HepG2 (cell line): Measurements from ENCODE around the gene LRSAM1. TPM values are rescaled to one million over a fixed set of nuclear protein-coding genes. Genes with fewer than 3 reads are reported as not detected.
A peak's percentile ranks its signal among the peaks of the same experiment; 100 is the strongest.

Source experiments
- ATAC-seq: fragments of 200-7000 bp; cut with Tn5 transposase; 3 replicates; pipeline ENCODE4 v1.9.1; 2020; ENCODE audit warnings: mild to moderate bottlenecking, moderate library complexity
- BruUV-seq: library from RNA; stranded (reverse); fragments of 400-500 nt; replicated peaks from 2 replicates; lab custom pipeline; 2021; lab: Mats Ljungman, UMichigan
- CTCF ChIA-PET: fragments of 300-600 bp; formaldehyde crosslinking; extraction: SDS; loops from one replicate; lab custom pipeline; 2021; ENCODE audit warnings: low total read pairs, inconsistent platforms, low intra/inter-chr PET ratio; lab: Yijun Ruan, JAX
- POLR2A ChIA-PET: fragments of 350-600 bp; sonication (Branson Sonifier 250); formaldehyde crosslinking; loops from one replicate; lab custom pipeline; 2020; ENCODE audit warnings: antibody characterized with exemption, inconsistent platforms; lab: Yijun Ruan, JAX
- DNase-seq: peaks from one replicate; pipeline ENCODE4 v3.0.0-alpha.2; 2015; ENCODE audit warnings: low spot score
- FAIRE-seq: peaks from 3 replicates; lab custom pipeline; 2011; peaks lifted over from hg19 to GRCh38; lab: Jason Lieb, UNC
- H2AFZ ChIP-seq: one replicate; pipeline ENCODE4 v1.6.1; 2011; ENCODE audit warnings: low read length, inconsistent platforms
- H3K27ac ChIP-seq: fragments of 300-600 bp; 3 replicates; pipeline ENCODE4 v1.8.0; 2011; ENCODE audit warnings: mixed run types, mild to moderate bottlenecking, mixed read lengths, low read length, inconsistent platforms; ENCODE audit not compliant: insufficient read depth; ENCODE audit errors: extremely low read length
- H3K27me3 ChIP-seq, 2 experiments: fragments of 200-600 bp in 1 of 2; 2 replicates in 1 of 2; 3 replicates in 1 of 2; pipeline versions ENCODE4 v1.6.0 to v1.8.0; 2011; ENCODE audit warnings: low read length in 2 of 2, mild to moderate bottlenecking in 2 of 2, moderate library complexity in 2 of 2, inconsistent platforms in 1 of 2; ENCODE audit not compliant: insufficient read depth in 2 of 2, control insufficient read depth in 1 of 2
- H3K36me3 ChIP-seq, 2 experiments: fragments of 200-600 bp in 1 of 2; replicated peaks in 1 of 2; 2 replicates in 1 of 2; 3 replicates in 1 of 2; pipeline versions ENCODE4 v1.5.1 to v1.8.0; 2011; ENCODE audit warnings: low read length in 2 of 2, inconsistent platforms in 1 of 2; ENCODE audit not compliant: insufficient read depth in 2 of 2, control insufficient read depth in 1 of 2
- H3K4me1 ChIP-seq: 2 replicates; pipeline ENCODE4 v1.5.1; 2012; ENCODE audit warnings: low read length, inconsistent platforms; ENCODE audit not compliant: insufficient read depth
- H3K4me2 ChIP-seq: 2 replicates; pipeline ENCODE4 v1.6.0; 2011; ENCODE audit warnings: low read depth, low read length, inconsistent platforms
- H3K4me3 ChIP-seq, 3 experiments: fragments of 200-600 bp in 1 of 3; sonication (generic), shearing (Covaris generic) in 1 of 3; replicated peaks in 1 of 3; 2 replicates each; pipeline ENCODE4 v1.5.1; 2011 to 2016; ENCODE audit warnings: low read length in 3 of 3, inconsistent platforms in 2 of 3, low read depth in 2 of 3, mild to moderate bottlenecking in 2 of 3, control low read depth in 1 of 3, mixed read lengths in 1 of 3; ENCODE audit not compliant: insufficient read depth in 1 of 3
- H3K79me2 ChIP-seq: one replicate; pipeline ENCODE4 v1.6.1; 2011; ENCODE audit warnings: low read length, inconsistent platforms; ENCODE audit not compliant: insufficient read depth
- H3K9ac ChIP-seq: 2 replicates; pipeline ENCODE4 v1.6.0; 2011; ENCODE audit warnings: mild to moderate bottlenecking, low read depth, low read length, inconsistent platforms; ENCODE audit not compliant: insufficient read depth
- H3K9me3 ChIP-seq: 2 replicates; pipeline ENCODE4 v1.5.1; 2012; ENCODE audit warnings: mild to moderate bottlenecking, low read length
- H4K20me1 ChIP-seq: 2 replicates; pipeline ENCODE4 v1.6.0; 2011; ENCODE audit warnings: inconsistent platforms, mild to moderate bottlenecking, low read length, moderate library complexity; ENCODE audit not compliant: insufficient read depth
- EP300 ChIP-seq, 3 experiments: sonication (generic) in 1 of 3; formaldehyde crosslinking in 1 of 3; IDR thresholded peaks; 2 replicates each; pipeline versions ENCODE4 v1.5.1 to v1.6.1; 2011 to 2020; ENCODE audit warnings: low read depth in 2 of 3, low read length in 2 of 3, borderline replicate concordance in 1 of 3, improper control_type of control experiment in 1 of 3, mild to moderate bottlenecking in 1 of 3, missing genetic modification reagents in 1 of 3, moderate library complexity in 1 of 3
- MYNN ChIP-seq: sonication (generic); formaldehyde crosslinking; IDR thresholded peaks from 2 replicates; pipeline ENCODE4 v1.4.0; 2020; ENCODE audit warnings: mild to moderate bottlenecking, low read depth, missing genetic modification reagents
- NONO ChIP-seq, 2 experiments: fragments of 450-650 bp in 1 of 2; sonication (generic) in 1 of 2; formaldehyde crosslinking in 1 of 2; IDR thresholded peaks in 1 of 2; conservative IDR thresholded peaks in 1 of 2; 2 replicates each; pipeline versions ENCODE4 v1.6.1 to v1.8.0; 2017 to 2022; ENCODE audit warnings: mild to moderate bottlenecking in 1 of 2, missing genetic modification reagents in 1 of 2, moderate library complexity in 1 of 2
- SP5 ChIP-seq: IDR thresholded peaks from 2 replicates; pipeline ENCODE4 v1.6.1; 2016; ENCODE audit warnings: low read depth, borderline replicate concordance
- TGIF2 ChIP-seq: IDR thresholded peaks from 2 replicates; pipeline ENCODE4 v1.6.1; 2016; ENCODE audit warnings: control low read depth, missing compliant biosample characterization
- YEATS2 ChIP-seq: sonication (generic); formaldehyde crosslinking; IDR thresholded peaks from 2 replicates; pipeline ENCODE4 v1.4.0; 2020; ENCODE audit warnings: missing genetic modification reagents, borderline replicate concordance
- ZKSCAN1 ChIP-seq: fragments of 150-350 bp; IDR thresholded peaks from 2 replicates; pipeline ENCODE4 v1.6.1; 2014; ENCODE audit warnings: low read length
- ZNF124 ChIP-seq: sonication (generic); formaldehyde crosslinking; IDR thresholded peaks from 2 replicates; pipeline ENCODE4 v1.4.0; 2020; ENCODE audit warnings: missing genetic modification reagents
- ZNF329 ChIP-seq: sonication (generic); formaldehyde crosslinking; IDR thresholded peaks from 2 replicates; pipeline ENCODE4 v1.9.0; 2021; ENCODE audit warnings: low read depth, mild to moderate bottlenecking, missing genetic modification reagents
- ZNF775 ChIP-seq: sonication (generic); formaldehyde crosslinking; IDR thresholded peaks from 2 replicates; pipeline ENCODE4 v1.4.0; 2020; ENCODE audit warnings: missing genetic modification reagents, mild to moderate bottlenecking, moderate library complexity, borderline replicate concordance
- ZNF780A ChIP-seq: sonication (generic); formaldehyde crosslinking; IDR thresholded peaks from 2 replicates; pipeline ENCODE4 v1.8.0; 2022; ENCODE audit warnings: mild to moderate bottlenecking, missing genetic modification reagents, moderate library complexity
- WGBS: methylation state at CpG from one replicate; pipeline ENCODE4 v1.1.6; 2017; ENCODE audit warnings: low lambda C conversion rate; 5-methylcytosine and 5-hydroxymethylcytosine counted together
- in situ Hi-C: cut with HindIII; loops from 2 replicates; pipeline ENCODE4 v1.10.0; 2017; ENCODE audit warnings: low pct_unique_long_range_greater_than_20kb; ENCODE audit not compliant: extremely low pct_ligation_motif_present
- intact Hi-C: fragments of 100-400 bp; cut with micrococcal nuclease; formaldehyde crosslinking; loops from one replicate; pipeline ENCODE4 v1.10.0; 2022; ENCODE audit not compliant: unreplicated experiment
- polyA plus RNA-seq, 8 experiments: library from polyadenylated mRNA; depleted of rRNA in 3 of 8; stranded (reverse) in 7 of 8; unstranded in 1 of 8; fragments of >200 nt; fragmentation: Illumina TruSeq in 4 of 8; extraction: Trizol in 4 of 8; gene quantifications; 2 replicates each; pipeline versions ENCODE4 v1.2.1 to v1.2.3, GENCODE V29; 2011 to 2016; ENCODE audit warnings: low read depth in 4 of 8, missing spikeins in 1 of 8, mixed read lengths in 1 of 8; ENCODE audit not compliant: insufficient read depth in 1 of 8
- total RNA-seq, 5 experiments: library from RNA; depleted of rRNA; stranded (reverse); fragments of >200 nt; fragmentation: Illumina TruSeq; extraction: Trizol; gene quantifications; 2 replicates each; pipeline ENCODE4 v1.2.3, GENCODE V29; 2016; ENCODE audit warnings: low read depth in 1 of 5
- TF ChIP-seq, protein P1 (sequence below): sonication (generic); formaldehyde crosslinking; IDR thresholded peaks from 2 replicates; pipeline ENCODE4 v1.5.1; 2020; ENCODE audit warnings: missing genetic modification reagents, mild to moderate bottlenecking, borderline replicate concordance
- TF ChIP-seq, protein P2 (sequence below): sonication (generic); formaldehyde crosslinking; IDR thresholded peaks from 2 replicates; pipeline ENCODE4 v1.5.0; 2020; ENCODE audit warnings: missing genetic modification reagents, mild to moderate bottlenecking, borderline replicate concordance
- TF ChIP-seq, protein P3 (sequence below): sonication (generic); formaldehyde crosslinking; IDR thresholded peaks from 2 replicates; pipeline ENCODE4 v1.4.0; 2020; ENCODE audit warnings: missing genetic modification reagents, borderline replicate concordance

Gene LRSAM1
- total and polyA plus RNA-seq, 2 of the 13 experiments (the other 11 are each of a cell fraction or from before 2014, with no cell fraction given) = 8.7 to 10.2 TPM

DNA sequence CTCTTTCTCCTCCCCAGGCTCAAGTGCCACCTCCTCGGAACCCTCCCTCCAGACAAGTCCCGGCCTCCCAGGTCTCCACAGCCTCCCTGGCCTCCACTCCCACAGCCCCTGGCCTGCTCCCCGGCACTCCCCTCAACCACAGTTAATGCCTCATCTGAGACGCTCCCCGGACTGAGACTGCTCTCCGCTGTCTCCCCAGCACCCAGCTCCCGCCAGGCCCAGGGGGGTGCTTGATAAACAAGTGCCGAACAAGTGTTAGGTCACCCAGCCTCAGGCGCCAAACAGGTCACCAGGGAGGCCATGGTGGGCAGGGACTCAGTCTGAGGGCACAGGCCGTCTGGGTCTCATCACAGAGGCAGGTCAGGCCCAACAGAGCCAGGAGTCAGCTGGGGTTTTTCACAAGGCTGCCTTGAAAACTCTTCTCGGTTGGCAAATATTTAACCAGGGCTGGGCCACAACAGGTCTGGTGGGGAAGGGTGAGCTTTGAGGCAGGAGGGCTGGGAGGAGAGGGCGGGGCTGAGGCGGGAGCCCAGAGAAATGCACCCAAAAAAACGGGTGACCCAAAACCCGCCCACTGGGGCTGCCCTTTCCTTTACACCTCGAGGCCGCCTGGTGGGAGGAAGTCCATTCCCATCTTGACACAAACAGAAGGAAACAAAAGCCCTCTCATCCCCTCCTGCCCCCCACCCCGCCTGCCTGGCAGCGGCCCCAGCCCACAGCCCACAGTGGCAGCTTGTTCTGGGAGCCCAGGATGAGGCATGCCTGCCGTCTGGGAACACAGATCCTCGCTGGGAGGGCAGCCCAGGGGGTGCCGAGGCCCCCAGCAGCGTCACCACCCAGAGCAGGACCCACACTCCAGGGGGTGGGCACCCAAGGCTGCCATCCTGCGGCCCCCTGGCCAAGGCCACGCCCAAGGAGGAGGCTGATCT is 94.2 kb downstream of the LRSAM1 start (continued):
- TF ChIP-seq, protein P1, sequence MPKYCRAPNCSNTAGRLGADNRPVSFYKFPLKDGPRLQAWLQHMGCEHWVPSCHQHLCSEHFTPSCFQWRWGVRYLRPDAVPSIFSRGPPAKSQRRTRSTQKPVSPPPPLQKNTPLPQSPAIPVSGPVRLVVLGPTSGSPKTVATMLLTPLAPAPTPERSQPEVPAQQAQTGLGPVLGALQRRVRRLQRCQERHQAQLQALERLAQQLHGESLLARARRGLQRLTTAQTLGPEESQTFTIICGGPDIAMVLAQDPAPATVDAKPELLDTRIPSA (CRISPR knock-in tag) = no peak
- TF ChIP-seq ZNF124 (CRISPR knock-in tag) = no peak
- TF ChIP-seq, protein P2, sequence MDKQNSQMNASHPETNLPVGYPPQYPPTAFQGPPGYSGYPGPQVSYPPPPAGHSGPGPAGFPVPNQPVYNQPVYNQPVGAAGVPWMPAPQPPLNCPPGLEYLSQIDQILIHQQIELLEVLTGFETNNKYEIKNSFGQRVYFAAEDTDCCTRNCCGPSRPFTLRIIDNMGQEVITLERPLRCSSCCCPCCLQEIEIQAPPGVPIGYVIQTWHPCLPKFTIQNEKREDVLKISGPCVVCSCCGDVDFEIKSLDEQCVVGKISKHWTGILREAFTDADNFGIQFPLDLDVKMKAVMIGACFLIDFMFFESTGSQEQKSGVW (CRISPR knock-in tag) = no peak
- TF ChIP-seq SP5 (CRISPR knock-in tag) = peak; percentile 83
- TF ChIP-seq ZNF775 (CRISPR knock-in tag) = no peak
- no peak for TF ChIP-seq ZNF329 (CRISPR knock-in tag)
- no peak for TF ChIP-seq ZKSCAN1
- TF ChIP-seq YEATS2 = no peak
- TF ChIP-seq, all 625 proteins: peak for 147

DNA sequence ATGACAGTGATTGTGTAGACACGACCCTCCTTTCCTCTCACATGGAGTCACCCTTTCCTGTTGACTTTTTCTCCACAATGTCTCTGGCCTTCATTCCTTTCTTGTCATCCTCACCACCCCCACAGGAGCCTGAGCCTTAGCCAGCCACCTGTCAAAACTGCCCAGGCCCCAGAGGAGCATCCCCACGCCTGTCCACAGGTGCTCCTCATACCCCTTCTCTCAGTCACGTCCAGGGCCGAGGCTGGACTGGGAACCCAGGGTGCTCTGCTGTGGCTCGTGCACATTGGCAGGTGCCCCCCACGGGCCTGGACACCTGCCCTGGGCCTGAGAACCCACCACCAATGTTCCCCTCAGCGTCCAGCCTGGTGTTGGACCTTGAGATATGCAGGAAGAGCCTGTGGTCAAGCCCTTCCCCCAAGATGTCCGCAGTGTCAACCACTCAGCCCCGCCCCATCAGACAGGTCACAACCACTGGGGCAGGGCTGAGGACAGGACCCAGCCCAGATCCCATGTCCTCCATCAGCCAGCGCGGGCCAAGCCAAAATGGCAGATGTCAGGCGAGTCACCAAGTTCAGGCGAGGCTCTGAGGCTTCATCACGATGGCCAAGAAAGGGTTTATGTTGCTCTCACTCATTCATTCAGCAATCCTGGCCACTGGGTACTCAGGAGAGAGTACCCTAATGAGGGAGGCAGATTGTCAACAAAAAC is 95.0 kb downstream of the LRSAM1 start:
- peak overlapping the region; percentile 78 for H3K4me2 ChIP-seq
- no peaks in the 10 kb centered on the region for H3K9me3 ChIP-seq
- ChIA-PET CTCF (no interaction called here), POLR2A (interaction anchor here (0.9 to 2.3 kb wide), 11 partner anchors 11 to 614 kb away, joined by 3 to 23 read pairs (median 4); partner anchors contain the start of genes BBLN, LRSAM1, RPL12 and ST6GALNAC4)
- intact Hi-C loops (no loop called here), in situ Hi-C loops (no loop called here)
- H3K27ac ChIP-seq = peak overlapping the region; percentile 78
- peak; percentile 3; the same call in 2 of the 3 replicates for ATAC-seq
- H3K4me1 ChIP-seq = peaks cover 65% of the 10 kb centered on the region
- peak overlapping the region; percentile 52 for H3K9ac ChIP-seq
- H3K36me3 ChIP-seq = peaks cover 0 to 2% of the 10 kb centered on the region in 2 experiments; a peak in 2 of 5 replicates
- FAIRE-seq = no peak
- no TSS peak for BruUV-seq
- no peak overlapping the region for H2AFZ ChIP-seq
- peaks cover 4% of the 10 kb centered on the region; the same call in 1 of the 2 replicates for H4K20me1 ChIP-seq
- H3K79me2 ChIP-seq = peaks cover 40% of the 10 kb centered on the region
- WGBS = 49% methylated on average over 11 of the region's 14 CpGs
- H3K27me3 ChIP-seq = no peaks in the 10 kb centered on the region
- peak; percentile 55 for DNase-seq
- peak overlapping the region; percentile 37 to 64 (median 39); a peak in 5 of 6 replicates for H3K4me3 ChIP-seq
- no peak for TF ChIP-seq NONO (IDR thresholded peaks at IDR 0.05)
- TF ChIP-seq NONO (CRISPR knock-in tag; conservative IDR thresholded peaks at IDR 0.05) = peak; percentile 41; the same call in 1 of the 2 replicates
- TF ChIP-seq, protein P3, sequence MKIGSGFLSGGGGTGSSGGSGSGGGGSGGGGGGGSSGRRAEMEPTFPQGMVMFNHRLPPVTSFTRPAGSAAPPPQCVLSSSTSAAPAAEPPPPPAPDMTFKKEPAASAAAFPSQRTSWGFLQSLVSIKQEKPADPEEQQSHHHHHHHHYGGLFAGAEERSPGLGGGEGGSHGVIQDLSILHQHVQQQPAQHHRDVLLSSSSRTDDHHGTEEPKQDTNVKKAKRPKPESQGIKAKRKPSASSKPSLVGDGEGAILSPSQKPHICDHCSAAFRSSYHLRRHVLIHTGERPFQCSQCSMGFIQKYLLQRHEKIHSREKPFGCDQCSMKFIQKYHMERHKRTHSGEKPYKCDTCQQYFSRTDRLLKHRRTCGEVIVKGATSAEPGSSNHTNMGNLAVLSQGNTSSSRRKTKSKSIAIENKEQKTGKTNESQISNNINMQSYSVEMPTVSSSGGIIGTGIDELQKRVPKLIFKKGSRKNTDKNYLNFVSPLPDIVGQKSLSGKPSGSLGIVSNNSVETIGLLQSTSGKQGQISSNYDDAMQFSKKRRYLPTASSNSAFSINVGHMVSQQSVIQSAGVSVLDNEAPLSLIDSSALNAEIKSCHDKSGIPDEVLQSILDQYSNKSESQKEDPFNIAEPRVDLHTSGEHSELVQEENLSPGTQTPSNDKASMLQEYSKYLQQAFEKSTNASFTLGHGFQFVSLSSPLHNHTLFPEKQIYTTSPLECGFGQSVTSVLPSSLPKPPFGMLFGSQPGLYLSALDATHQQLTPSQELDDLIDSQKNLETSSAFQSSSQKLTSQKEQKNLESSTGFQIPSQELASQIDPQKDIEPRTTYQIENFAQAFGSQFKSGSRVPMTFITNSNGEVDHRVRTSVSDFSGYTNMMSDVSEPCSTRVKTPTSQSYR (CRISPR knock-in tag) = peak; percentile 53
- peak; percentile 33; the same call in 1 of the 2 replicates for TF ChIP-seq MYNN (CRISPR knock-in tag)
- 0 out of 2 replicates have a peak, but pooled peaks have one; percentile 17 for TF ChIP-seq ZNF780A (CRISPR knock-in tag)
- no peak for TF ChIP-seq EP300 (IDR thresholded peaks at IDR 0.05; ENCODE audit: low read depth in 2 of 2, low read length in 2 of 2)
- 0 out of 2 replicates have a peak, but pooled peaks have one; percentile 19 for TF ChIP-seq EP300 (CRISPR knock-in tag; IDR thresholded peaks at IDR 0.05; ENCODE audit: borderline replicate concordance)
- TF ChIP-seq TGIF2 = peak; percentile 34; the same call in 1 of the 2 replicates
